Omental fat pad (tissue), 4 donors: ENCODE results near the gene HORMAD2. TPM values are rescaled to one million over a fixed set of nuclear protein-coding genes. Genes with fewer than 3 reads are reported as not detected.
"Not testable (repeated sequence)": the region's sequence is repeated elsewhere in the genome, so short reads cannot be mapped to it uniquely, and the experiment has no call there.

Experiments
- ATAC-seq: fragments of 150-250 bp; one replicate; pipeline ENCODE4 v1.9.1; 2016; ENCODE audit warnings: mild to moderate bottlenecking, moderate library complexity; ENCODE audit not compliant: low FRiP score
- DNase-seq: peaks from one replicate; pipeline ENCODE4 v3.0.0-alpha.2; 2019; ENCODE audit warnings: low spot score
- total RNA-seq, 4 donors: library from RNA; depleted of rRNA; stranded (reverse); fragments of >200 nt; gene quantifications; one replicate each; pipeline ENCODE4 v1.1.0, GENCODE V29; 2016
- TF ChIP-seq, protein P1 (sequence below), 3 donors: fragments of 450-650 bp; IDR thresholded peaks; one replicate each; pipeline ENCODE4 v1.5.1; 2016 to 2017; ENCODE audit warnings: antibody characterized with exemption in 3 of 3, mild to moderate bottlenecking in 3 of 3, moderate library complexity in 2 of 3

Gene HORMAD2
- total RNA-seq, 4 donors from 2014 or later: not detected

DNA sequence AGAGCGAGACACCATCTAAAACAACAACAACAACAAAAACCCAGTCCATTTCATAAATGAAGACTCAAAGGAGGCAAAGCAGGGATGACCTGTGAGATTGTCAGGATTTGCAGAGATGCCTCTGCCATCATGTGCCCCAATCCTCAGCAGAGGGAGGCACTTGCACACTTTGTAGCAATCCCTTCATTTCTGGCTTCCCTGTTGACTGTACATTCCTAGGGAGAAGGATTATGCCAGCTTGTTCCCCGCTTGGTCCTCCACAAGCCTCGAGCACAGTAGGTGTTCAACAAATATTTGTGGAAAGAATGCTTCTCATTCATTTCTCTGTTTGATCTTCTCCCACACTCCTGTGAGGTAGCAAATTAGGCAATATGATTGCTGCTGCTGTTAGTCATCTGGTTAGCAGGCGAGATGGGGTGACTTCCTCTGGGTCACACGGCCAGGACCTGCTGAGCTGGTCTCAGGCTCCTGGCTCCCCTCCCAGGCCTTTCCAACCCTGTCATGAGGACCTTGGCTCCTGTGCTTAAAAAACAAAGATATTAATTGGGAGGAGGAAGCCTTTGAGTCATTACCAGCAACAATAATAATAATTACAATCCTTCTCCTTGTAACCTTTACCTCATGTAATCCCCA lies 132.2 kb downstream of the HORMAD2 start:
- ATAC-seq: peak; percentile 88
- TF ChIP-seq, protein P1, sequence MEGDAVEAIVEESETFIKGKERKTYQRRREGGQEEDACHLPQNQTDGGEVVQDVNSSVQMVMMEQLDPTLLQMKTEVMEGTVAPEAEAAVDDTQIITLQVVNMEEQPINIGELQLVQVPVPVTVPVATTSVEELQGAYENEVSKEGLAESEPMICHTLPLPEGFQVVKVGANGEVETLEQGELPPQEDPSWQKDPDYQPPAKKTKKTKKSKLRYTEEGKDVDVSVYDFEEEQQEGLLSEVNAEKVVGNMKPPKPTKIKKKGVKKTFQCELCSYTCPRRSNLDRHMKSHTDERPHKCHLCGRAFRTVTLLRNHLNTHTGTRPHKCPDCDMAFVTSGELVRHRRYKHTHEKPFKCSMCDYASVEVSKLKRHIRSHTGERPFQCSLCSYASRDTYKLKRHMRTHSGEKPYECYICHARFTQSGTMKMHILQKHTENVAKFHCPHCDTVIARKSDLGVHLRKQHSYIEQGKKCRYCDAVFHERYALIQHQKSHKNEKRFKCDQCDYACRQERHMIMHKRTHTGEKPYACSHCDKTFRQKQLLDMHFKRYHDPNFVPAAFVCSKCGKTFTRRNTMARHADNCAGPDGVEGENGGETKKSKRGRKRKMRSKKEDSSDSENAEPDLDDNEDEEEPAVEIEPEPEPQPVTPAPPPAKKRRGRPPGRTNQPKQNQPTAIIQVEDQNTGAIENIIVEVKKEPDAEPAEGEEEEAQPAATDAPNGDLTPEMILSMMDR (IDR thresholded peaks at IDR 0.05): no peak
- DNase-seq: peak; percentile 52

DNA sequence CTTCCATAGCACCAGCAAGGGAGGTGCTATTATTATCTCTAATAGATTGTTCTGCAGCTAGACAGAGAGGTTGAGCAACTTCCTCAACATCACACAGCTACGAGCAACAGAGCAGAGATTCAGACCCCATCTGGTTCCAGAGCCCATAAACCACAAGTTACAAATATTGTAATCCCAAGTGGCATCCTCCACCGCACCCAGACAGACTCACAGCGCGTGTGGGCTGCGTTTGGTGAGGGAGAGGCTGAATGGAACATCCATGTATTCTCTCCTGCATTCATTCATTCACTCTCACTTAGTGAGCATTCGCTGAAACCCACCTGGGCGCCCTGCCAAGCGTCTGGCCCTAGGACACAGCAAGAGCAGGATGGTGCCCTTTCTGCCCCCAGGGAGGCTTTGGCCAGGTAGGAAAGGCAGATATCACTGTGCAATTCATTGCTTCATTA lies 132.8 kb downstream of the HORMAD2 start:
- no peak for DNase-seq
- TF ChIP-seq, protein P1 (IDR thresholded peaks at IDR 0.05): no peak
- ATAC-seq: no peak

DNA sequence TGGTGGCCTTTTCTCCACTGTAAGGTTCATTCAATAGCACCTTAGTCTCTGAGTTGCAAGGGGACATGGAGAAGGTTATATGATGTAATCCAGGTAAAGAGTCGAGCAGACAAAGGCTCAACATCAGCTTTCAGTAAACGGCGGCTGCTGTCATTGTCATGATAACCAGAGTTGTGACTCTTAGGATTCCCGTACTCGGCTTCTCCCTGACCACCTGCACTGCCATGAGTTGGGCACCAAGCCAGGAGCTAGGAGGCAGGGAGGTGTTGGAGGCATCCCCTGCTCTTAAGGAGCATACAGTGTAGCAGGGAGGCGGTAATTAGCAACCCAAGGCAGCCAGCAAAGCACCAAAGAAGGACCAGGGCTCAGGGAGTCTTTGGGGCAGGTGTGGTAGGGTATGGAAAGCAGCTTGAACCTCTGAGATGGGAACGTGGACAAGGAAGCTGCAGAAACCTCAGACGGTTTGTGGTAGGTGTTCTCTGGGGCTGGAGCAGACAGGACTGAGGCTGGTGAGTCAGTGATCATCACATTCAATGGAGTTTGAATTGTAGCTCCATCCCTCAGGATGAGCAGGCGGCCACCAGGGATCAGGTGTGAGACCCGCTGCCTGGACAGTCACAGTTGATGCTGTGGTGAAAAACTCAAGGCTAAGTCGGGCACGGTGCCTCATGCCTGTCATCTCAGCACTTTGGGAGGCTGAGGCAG lies 134.6 kb downstream of the HORMAD2 start:
- TF ChIP-seq, protein P1 (IDR thresholded peaks at IDR 0.05): no peak
- no peak for DNase-seq
- no peak for ATAC-seq

DNA sequence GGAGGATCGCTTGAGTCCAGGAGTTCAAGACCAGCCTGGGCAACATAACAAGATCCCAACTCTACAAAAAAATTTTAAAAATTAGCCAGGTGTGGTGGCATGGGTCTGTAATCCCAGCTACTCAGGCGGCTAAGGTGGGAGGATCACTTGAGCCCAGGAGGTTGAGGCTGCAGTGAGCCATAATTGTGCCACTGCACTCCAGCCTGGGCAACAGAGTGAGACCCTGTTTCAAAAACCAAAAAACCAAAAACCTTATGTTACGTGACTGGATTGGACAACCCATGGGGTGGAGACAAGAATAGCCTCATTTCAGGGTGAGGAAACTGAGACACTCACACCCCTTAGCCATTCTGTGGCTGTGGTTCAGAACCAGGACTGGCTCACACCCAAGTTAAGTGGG lies 136.0 kb downstream of the HORMAD2 start:
- not testable (repeated sequence) for DNase-seq, ATAC-seq

DNA sequence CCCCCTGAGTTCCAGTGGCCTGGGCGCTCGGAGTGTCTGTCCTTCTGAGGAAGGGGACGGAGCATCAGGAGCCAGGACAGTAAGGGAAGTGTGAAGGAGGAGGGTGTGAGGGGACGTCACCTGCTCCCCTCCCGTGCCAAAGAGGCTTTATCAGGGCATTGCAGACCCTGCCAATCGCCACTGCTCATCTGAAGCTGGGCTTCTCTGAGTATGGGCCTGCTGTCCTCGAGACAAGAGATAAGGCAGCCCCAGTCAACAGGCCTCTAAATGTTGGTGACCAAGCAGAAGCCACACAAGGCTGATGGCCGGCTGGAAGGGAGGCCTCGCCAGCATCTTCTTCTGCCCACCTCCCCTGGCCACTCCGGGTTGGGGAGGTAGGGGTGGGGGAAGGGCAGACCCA lies 136.4 kb downstream of the HORMAD2 start:
- TF ChIP-seq, protein P1 (IDR thresholded peaks at IDR 0.05): no peak
- ATAC-seq: no peak
- no peak for DNase-seq

DNA sequence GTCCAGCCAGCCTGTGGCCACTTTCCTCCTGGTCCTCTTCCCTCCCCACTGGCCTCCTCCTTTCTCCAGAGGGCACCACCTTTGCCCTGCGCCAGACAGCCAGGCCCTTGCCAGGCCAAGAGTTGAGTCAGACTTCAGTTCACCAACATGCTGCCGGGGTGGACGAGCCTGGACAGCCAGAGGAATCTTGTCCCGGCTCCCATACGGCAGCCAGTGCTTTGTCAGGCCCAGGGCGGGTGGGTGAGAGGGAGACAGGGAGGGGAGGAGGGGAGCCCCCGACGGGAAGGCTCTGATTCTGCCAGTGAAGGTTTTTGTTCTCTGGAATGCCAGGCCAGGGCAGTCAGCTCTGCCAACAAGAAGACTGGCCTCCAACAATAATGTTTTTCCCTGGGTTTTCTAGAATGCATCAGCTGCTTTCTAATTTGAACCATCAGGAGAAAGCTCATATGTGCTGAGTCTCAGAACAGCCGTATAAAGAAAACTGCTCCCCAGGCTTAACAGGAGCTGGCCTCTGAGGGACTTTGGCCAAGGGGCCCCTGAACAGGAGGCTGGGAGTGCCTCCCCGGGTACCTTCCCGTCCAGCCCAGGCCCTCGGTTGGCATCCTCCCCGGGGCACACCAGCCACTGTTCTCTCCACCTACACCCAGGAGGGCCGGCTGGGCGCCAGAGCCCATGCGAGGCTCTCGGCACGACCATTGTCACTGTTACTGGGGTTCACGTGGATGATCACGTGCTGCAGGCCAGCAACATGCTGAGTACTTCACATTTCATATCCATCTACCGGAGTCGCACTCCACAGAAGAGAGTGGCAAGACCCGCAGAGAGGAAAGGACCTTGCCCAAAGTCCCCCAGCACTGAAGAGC lies 137.7 kb downstream of the HORMAD2 start:
- ATAC-seq (peak; percentile 52), DNase-seq (no peak)
- TF ChIP-seq, protein P1 (IDR thresholded peaks at IDR 0.05): no peak

DNA sequence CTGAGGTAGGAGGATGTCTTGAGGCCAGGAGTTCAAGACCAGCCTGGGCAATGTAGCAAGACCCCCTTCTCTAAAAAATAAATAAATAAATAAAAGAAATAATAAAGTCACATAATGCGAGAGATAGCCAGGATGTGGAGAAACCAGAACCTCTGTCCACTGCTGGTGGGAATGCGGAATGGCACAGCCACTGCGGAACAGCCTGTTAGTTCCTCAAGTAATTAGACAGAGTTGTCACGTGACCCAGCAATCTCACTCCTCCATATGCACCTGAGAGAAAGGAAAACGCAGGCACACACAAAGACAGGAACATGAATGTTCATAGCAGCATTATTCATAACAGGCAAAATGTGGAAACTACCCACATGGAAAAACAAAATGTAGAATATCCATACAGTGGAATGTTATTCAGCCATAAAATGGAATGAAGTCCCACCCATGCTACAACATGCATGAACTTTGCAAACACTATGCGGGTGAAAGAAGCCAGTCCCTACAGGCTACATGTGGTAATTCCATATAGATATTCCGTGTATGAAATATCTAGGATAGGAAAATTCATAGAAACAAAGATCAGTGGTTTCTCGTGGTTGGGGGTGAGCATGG lies 138.9 kb downstream of the HORMAD2 start:
- TF ChIP-seq, protein P1 (IDR thresholded peaks at IDR 0.05): no peak
- DNase-seq (no peak), ATAC-seq (no peak)
